RWPE2 (cell line): ENCODE data around the gene KRTCAP2.

Source experiments
- ATAC-seq: fragments of 200-7000 bp; cut with Tn5 transposase; 3 replicates; pipeline ENCODE4 v1.9.1; 2021; ENCODE audit warnings: low read depth
- DNase-seq: peaks from one replicate; pipeline ENCODE4 v3.0.0-alpha.2; 2020; ENCODE audit warnings: low spot score
- H3K27ac ChIP-seq: fragments of 450-650 bp; 2 replicates; pipeline ENCODE4 v1.5.1; 2017; ENCODE audit warnings: mild to moderate bottlenecking; ENCODE audit not compliant: poor library complexity, severe bottlenecking
- H3K27me3 ChIP-seq: fragments of 250-450 bp; sonication (Bioruptor Pico); 2 replicates; pipeline ENCODE4 v1.5.1; 2021; ENCODE audit warnings: mild to moderate bottlenecking, moderate library complexity; ENCODE audit not compliant: insufficient read depth, poor library complexity, severe bottlenecking
- H3K36me3 ChIP-seq: fragments of 250-450 bp; sonication (Bioruptor Pico); 2 replicates; pipeline ENCODE4 v1.5.1; 2020; ENCODE audit warnings: low read depth, mild to moderate bottlenecking, moderate library complexity
- H3K4me1 ChIP-seq: fragments of 250-450 bp; sonication (Bioruptor Pico); 2 replicates; pipeline ENCODE4 v1.5.1; 2021; ENCODE audit warnings: mild to moderate bottlenecking, moderate library complexity; ENCODE audit not compliant: insufficient read depth, poor library complexity, severe bottlenecking
- H3K4me3 ChIP-seq: fragments of 250-450 bp; sonication (Bioruptor Pico); 2 replicates; pipeline ENCODE4 v1.5.1; 2021; ENCODE audit warnings: mild to moderate bottlenecking, moderate library complexity; ENCODE audit not compliant: severe bottlenecking
- H3K9me3 ChIP-seq: fragments of 250-450 bp; sonication (Bioruptor Pico); 2 replicates; pipeline ENCODE4 v1.5.1; 2021; ENCODE audit warnings: mild to moderate bottlenecking, moderate library complexity; ENCODE audit not compliant: severe bottlenecking
- TF ChIP-seq, protein P1 (sequence below): fragments of 450-650 bp; IDR thresholded peaks from one replicate; pipeline ENCODE4 v1.5.1; 2017; ENCODE audit warnings: mild to moderate bottlenecking, moderate library complexity; ENCODE audit not compliant: poor library complexity, severe bottlenecking

KRTCAP2 gene

DNA sequence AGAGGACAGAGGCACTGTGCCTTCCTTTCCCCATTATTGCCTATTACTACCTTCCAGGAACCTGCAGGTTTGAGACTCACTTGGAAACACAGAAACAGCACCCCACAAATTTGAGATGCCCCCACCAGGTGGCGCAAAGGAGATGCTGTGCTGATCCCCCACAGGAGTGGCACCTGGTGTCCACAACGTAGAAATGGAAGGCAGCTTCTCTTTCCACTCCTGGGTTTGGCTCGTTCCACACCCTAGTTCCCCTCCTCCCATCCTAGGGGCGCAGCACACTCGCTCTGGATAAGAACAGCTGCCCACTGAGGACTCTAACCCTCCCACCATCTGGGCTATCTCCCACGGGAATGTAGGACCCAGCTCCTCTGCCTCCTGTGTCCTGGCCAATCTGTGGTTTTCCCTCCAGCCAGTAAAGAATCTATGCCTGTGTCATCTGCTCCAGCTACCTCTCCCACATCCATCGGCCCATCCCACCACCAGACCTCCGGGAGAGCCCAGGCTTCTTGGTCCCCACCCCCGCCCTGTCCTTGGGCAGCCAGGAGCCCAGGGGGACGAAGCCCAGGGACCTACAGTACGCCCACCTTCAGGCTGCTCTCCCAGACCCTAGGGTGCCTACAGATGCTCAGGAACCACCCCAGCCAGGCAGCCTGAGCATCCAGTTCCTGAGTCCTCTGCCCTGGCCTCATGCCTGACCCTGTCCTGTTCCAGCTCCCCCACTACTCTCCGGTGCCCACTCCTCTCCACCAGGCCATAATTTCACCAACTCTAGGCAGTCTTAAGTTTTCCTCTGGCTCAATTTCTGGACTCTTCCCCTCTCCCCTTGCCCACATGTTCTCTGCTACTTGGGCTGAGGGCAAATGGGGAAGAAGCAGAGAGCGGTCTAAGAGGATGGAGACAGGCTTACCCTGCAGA lies 34.0 kb upstream of the KRTCAP2 start:
- Histone ChIP-seq H3K27me3 (no peaks in the 10 kb centered on the region), H3K27ac (peak overlapping the region; percentile 73), H3K9me3 (no peaks in the 10 kb centered on the region), H3K4me1 (peaks cover 3% of the 10 kb centered on the region), H3K4me3 (no peak overlapping the region), H3K36me3 (peaks cover 8% of the 10 kb centered on the region; the same call in 1 of the 2 replicates)
- ATAC-seq (peak; percentile 56), DNase-seq (no peak)
- TF ChIP-seq, protein P1, sequence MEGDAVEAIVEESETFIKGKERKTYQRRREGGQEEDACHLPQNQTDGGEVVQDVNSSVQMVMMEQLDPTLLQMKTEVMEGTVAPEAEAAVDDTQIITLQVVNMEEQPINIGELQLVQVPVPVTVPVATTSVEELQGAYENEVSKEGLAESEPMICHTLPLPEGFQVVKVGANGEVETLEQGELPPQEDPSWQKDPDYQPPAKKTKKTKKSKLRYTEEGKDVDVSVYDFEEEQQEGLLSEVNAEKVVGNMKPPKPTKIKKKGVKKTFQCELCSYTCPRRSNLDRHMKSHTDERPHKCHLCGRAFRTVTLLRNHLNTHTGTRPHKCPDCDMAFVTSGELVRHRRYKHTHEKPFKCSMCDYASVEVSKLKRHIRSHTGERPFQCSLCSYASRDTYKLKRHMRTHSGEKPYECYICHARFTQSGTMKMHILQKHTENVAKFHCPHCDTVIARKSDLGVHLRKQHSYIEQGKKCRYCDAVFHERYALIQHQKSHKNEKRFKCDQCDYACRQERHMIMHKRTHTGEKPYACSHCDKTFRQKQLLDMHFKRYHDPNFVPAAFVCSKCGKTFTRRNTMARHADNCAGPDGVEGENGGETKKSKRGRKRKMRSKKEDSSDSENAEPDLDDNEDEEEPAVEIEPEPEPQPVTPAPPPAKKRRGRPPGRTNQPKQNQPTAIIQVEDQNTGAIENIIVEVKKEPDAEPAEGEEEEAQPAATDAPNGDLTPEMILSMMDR = peak; percentile 88

DNA sequence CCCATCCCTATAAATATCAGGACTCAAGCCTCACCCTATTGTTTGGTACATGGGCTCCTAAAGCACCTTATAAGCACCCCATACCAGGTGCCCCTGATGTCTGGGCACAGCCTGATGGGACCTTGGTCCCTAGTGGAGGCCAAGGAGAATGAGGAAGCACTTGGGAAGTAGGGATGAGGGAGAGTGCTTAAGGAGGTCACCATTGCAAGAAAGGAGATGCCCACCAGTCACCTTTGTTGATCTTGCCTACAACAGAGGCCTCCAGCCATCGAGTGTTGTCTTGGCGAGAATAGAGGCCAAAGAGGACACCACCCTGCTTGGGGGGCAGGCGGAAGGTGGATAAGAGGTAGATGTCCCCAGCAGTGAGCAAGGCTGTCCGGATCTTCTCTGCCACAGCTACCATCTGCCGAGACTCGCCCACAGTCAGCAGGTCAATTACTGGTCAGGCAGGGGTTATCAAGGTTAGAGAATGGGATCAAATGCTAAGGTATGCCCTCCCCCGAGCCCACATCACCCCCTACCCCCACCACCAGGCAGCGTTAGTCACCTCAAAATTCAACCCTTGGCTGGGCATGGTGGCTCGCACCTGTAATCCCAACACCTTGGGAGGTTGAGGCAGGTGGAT lies 33.0 kb upstream of the KRTCAP2 start:
- Histone ChIP-seq H3K4me3 (no peak overlapping the region), H3K4me1 (peaks cover 3% of the 10 kb centered on the region), H3K27me3 (no peaks in the 10 kb centered on the region), H3K9me3 (no peaks in the 10 kb centered on the region), H3K36me3 (peaks cover 8% of the 10 kb centered on the region; the same call in 1 of the 2 replicates), H3K27ac (no peak overlapping the region)
- TF ChIP-seq, protein P1 = no peak
- DNase-seq (no peak), ATAC-seq (no peak)

DNA sequence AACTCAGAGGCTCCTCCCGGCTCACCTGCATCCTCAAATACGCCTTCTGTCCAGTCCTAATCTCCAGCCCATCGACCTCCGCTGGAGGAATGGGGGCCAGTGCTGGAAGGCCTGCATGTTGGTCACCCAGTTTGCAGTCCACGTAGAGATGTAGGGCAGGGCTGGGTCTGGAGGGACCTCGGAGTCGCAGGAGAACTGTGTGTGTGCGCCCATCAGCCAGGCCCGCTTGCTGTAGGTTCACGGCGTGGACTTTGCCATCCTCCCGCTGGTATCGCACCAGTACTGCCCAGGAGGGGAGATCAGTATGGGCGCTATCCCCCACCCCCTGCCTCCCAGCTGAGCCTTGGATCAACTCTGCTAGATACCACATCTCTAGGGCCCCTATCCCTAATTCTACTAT lies 31.9 kb upstream of the KRTCAP2 start:
- H3K4me1 ChIP-seq = peaks cover 3% of the 10 kb centered on the region
- H3K4me3 ChIP-seq = no peak overlapping the region
- no peak overlapping the region for H3K27ac ChIP-seq
- no peaks in the 10 kb centered on the region for H3K36me3 ChIP-seq
- DNase-seq = no peak
- no peak for ATAC-seq
- no peaks in the 10 kb centered on the region for H3K9me3 ChIP-seq
- TF ChIP-seq, protein P1 = no peak
- H3K27me3 ChIP-seq = no peaks in the 10 kb centered on the region

DNA sequence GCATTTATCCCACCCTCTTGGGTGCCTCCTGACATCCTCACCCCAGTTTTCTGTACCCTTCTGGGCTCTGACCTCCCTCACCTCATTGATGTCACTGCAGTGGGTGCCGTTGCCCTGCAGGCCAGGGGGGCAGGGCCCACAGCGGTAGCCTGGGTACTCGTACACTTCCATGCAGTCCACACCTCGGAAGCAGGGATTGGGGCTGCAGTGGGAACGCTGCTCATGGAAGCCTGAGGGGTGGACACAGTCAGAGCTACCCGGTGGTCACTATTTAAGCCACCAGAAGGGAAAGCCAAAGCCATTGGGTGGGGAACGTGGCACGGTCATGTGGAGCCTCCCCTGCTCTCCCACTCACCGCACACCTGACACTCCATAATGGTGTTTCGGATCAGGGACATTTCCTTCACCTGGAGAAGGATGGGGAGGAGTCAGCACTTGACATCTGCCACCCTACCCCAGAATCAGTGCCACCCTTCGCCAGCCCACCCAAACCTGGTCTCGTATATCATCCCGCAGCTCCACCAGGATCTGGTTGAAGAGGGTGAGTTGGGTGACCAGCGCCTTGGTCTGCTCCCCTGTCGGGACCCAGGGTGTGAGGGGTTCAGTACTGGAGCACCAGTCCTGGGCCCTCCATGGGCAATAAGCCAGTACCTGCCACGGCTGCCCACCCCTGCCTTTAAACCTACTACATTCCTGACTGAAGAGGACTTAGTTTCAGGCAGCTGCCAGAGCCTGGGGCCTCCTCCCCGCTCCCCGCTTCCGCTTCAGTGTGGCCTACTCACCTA lies 29.8 kb upstream of the KRTCAP2 start:
- no peaks in the 10 kb centered on the region for H3K27me3 ChIP-seq
- 0 out of 2 replicates have a peak, but pooled peaks cover 3% of the 10 kb centered on the region for H3K36me3 ChIP-seq
- no peaks in the 10 kb centered on the region for H3K4me1 ChIP-seq
- no peak overlapping the region for H3K4me3 ChIP-seq
- H3K27ac ChIP-seq = no peak overlapping the region
- no peaks in the 10 kb centered on the region for H3K9me3 ChIP-seq
- TF ChIP-seq, protein P1 = no peak
- no peak for DNase-seq
- ATAC-seq = no peak
